GM19438 (cell line): ENCODE data around the gene NSD2.

Source experiments
- ATAC-seq: cut with Tn5 transposase; IDR thresholded peaks from one replicate; pipeline ENCODE4 v1.9.1; 2021; ENCODE audit warnings: low read depth; ENCODE audit not compliant: unreplicated experiment

Gene NSD2

GRCh38 chr4:1982124-1983052 lies 111.2 kb downstream of the NSD2 start:
- no peak for ATAC-seq

- ATAC-seq = no peak
Measured at GRCh38 chr4:1983053-1983845, 112.1 kb downstream of the NSD2 start.

DNA sequence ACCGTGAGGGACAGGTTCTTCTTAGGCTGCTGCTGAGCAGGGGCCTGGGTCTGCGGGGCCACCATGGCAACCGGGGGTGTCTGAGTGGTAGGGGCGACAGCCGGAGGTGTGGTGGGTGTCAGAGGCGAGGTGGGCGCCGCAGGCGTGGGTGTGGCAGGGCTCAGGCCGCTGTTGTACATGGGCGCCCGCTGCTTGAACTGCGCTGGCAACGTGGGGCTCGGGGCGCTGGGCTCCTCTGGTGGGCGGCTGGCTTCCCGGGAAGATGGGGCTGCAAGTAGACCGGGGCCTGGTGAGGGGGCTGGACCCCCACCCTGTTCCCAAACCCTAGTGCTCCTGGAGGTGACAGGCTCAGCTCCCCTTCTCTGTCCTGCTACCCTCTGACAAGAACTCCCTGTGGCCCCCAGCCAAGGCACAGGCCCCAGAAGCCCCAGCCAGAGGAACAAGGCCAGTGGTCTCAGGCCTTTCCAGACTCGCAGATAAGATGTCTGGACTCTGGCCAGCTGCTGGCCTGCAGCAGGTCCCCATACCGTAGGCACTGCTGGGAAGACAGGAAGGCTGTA lies 112.7 kb downstream of the NSD2 start:
- no peak for ATAC-seq

- no peak for ATAC-seq
Measured at GRCh38 chr4:1984406-1985191, 113.4 kb downstream of the NSD2 start.

DNA sequence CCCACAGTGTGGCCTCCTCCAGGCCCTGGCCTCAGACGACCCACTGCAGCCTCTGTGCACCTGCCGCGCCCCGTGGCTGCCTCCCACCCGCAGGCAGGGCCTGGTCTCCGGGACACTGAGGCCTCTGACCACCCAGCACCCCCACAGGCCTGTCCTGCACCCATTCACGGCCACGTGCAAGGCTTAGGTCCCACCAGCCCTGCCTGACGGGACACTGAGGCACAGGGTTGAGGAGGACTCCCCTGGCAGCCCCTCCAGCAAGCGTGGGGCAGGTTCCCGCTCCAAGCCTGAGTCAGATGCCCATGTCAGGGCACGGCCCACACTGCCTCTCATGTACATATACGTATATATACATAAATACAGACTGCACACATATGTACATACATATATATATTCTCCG lies 114.1 kb downstream of the NSD2 start:
- no peak for ATAC-seq

DNA sequence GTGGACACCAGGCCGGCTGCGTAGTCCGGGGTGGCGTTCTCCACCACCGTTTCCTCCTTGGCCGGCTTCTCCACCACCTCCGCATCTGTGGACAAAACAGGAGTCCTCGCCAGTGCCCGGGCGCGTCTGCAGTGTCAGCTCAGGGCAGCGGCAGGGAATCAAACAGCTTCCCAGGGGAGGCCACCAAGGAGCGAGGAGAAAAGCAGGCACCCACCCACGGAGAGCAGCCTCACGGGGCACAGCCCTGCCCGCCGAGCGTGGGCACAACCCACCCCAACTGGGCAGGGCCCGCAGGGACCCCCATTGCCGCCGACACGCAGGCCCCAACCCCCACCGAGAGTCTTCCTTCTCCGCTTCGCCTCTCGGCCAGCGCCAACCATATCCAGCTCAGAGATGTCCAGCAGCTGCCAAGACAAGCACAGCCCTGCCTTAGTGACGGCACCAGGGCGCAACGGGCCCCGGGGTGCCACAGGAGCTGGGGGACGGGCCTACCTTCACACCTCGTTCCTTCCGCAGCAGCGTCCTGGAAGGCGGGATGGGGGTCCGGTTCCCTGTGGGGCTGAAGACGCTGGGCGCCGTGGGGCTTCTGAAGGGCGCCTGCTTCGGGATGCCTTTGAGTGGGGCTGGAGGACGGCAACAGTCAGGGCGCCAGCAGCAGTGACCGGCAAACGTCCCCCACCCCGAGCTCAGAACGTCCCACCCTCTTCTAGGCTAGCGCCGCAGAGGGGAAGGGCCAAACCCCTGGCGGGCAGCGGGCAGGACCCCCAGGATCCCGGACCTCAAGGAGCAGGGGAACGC lies 114.8 kb downstream of the NSD2 start:
- ATAC-seq = no peak

- ATAC-seq = no peak
Measured at GRCh38 chr4:1986578-1987210, 115.5 kb downstream of the NSD2 start.

- no peak for ATAC-seq
Measured at GRCh38 chr4:1987296-1987695, 116.1 kb downstream of the NSD2 start.

DNA sequence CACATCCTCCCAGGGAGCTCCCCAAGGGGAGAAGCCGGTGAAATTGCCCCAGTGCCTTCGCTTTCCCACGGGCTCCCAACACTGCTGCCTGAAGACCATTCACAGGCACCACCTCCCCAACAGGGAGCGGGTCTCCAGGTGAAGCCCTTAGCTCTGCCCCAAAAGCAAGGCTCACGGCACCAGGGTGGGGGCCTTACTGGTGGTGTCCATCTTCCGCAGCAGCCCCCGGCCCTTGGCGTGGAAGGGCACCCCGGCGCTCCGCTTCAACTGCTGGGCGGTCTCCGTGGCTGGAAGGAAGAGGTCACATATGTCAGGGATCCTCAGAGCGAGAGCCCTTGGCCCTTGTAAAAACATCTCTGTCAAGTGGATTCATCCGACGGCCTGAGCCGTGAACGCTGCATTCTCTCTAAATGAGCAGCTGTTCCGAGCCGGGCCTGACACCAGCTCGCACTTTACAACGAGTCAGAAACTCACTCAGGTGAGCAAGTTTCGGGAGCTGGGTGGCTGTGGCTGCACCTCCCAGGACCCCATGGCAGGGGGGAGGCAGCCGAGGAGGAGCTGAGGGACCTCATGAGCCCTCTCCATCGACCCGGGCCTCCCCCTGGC lies 116.6 kb downstream of the NSD2 start:
- ATAC-seq = no peak

GRCh38 chr4:1988327-1988724 lies 117.1 kb downstream of the NSD2 start:
- ATAC-seq = no peak

GRCh38 chr4:1989533-1990347 lies 118.5 kb downstream of the NSD2 start:
- ATAC-seq = no peak

- no peak for ATAC-seq
Measured at GRCh38 chr4:1990348-1990645, 119.1 kb downstream of the NSD2 start.

DNA sequence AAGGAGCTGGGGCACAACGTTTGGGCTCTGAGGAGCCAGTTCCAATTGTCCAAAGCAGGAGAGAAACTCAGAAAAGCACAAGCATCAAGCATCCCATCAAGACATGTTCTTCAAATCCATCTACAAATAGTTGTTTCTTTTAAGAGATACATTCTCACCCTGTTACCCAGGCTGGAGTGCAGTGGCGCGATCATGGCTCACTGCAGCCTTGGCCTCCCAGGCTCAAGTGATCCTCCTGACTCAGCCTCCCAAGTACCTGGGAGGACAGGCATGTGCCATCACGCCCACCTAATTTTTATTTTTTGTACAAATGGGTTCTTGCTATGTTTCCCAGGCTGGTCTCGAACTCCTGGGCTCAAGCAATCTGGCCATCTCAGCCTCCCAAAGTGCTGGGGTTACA lies 119.5 kb downstream of the NSD2 start:
- no peak for ATAC-seq

DNA sequence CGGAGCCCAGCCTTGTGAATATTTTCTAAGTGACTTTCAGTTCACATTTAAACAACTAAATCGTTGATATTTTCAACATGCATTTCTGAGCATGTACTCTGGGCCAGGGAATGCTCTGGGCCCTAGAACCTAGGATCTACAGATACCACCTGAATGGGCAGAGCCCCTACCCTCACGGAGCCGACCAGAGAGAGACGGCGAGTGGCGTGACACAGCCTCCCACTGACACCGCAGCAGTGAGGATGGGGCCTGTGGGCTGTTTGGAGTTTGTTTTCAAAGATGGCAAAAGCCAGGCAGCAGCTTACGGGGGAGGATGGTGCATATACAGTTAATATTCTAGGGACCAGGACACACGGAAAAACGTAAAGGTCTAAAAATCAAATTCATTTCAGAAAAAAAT lies 119.9 kb downstream of the NSD2 start:
- ATAC-seq = no peak

DNA sequence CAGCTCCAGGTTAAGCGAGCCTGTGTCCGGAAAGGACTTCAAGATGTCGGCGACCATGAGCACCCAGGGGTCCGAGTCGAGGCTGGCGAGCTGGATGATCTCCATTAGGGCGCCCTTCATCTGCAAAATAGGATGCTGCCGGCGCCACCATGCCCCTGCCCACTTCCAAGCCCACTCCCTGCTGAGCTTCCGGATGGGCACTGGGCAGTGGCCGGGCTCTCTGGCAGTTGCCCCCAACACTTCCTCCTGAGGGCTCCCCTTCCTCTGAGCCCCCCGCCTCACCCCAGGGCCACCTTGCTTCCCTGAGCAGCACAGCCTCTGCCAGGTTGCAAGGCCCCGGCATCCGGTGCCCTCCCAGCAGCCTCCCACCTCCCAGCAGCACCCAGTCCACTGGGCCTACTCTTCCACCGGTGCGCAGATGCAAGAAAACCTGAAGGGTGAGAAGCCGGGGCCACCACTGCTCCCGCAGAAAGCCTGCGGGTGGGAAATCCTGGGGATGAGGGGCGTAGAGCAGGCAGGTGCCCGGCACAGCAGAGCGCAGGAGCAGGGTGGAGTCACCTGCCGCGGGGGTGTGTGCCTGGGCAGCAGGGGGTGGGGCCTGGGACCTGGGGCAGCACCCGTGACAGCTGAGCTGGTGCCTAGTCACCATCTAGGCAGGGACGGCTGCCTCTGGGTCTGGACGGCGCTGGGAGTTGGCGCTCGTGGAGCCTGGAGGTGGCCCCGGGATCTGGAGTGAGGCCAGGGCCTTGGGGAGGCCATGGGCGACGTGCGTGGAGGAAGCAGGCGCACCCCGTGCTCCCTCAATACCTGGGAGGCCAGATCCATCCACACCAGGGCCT lies 120.6 kb downstream of the NSD2 start:
- no peak for ATAC-seq

- ATAC-seq = no peak
Measured at GRCh38 chr4:1992468-1993168, 121.4 kb downstream of the NSD2 start.

DNA sequence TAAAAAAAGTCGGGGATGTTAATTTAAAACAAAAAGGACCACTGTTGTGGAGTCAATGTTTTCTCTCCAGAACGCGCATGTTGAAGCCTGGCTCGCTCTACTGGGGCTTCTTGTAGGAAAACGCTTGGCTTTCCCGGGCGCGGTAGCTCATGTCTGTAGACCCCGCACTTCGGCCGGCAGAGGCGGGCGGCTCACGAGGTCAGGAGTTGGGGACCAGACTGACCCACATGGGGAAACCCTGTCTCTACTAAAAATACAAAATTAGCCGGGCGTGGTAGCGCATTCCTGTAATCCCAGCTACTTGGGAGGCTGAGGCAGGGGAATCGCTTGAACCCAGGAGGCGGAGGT lies 122.0 kb downstream of the NSD2 start:
- ATAC-seq = no peak
